GM10266 (cell line): ENCODE results near the gene PRDM4.

Source experiments
- DNase-seq: peaks from one replicate; pipeline ENCODE4 v3.0.0; 2012; ENCODE audit errors: extremely low spot score
- CTCF ChIP-seq: IDR thresholded peaks from 2 replicates; pipeline ENCODE4 v1.5.1; 2012; ENCODE audit warnings: mild to moderate bottlenecking, low read depth; ENCODE audit not compliant: control insufficient read depth, insufficient read depth; ENCODE audit errors: missing control alignments

Gene PRDM4

GRCh38 chr12:107791465-107792089 lies 30.6 kb upstream of the PRDM4 start:
- TF ChIP-seq CTCF: no peak
- no peak for DNase-seq

DNA sequence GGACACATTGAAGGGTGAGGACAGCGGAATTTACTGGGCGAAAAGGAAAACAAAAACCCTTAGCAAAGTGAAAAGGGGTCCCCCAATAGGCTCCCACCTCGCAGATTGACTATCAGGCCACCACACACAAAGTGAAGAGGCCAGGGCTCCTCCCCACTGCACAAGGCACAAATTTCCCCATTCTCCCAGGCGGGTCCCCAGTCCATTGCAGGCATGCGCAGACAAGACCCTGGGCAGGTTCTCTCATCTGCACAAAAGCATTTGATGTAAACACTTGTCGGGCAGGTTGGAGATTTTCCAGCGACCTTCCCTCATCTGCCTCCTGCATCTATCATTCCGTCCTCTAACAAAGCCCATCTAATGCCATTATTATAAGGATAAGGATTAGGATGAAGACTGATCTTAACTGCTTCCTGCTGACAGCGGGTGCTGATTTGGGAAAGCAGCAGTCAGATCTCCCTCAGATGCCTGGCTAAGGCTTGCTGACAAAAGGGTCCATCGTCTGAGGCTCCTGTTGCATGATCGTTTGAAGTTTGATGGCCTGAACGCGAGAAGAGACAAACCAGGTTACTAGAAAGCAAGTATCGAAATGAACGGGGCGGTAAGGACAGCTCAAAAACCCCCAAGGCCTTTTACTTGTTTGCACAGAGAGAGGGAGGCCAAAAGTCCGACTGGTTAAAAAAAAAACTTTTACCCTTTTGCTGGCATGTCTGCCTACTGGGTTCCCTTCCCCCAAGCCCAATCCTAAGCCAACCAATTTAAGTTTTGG lies 27.9 kb upstream of the PRDM4 start:
- no peak for TF ChIP-seq CTCF
- no peak for DNase-seq

GRCh38 chr12:107788281-107788680 lies 27.3 kb upstream of the PRDM4 start:
- DNase-seq: no peak
- no peak for TF ChIP-seq CTCF

- DNase-seq: no peak
- TF ChIP-seq CTCF: no peak
These were observed 22.8 kb upstream of the PRDM4 start for GRCh38 chr12:107783406-107784376.

DNA sequence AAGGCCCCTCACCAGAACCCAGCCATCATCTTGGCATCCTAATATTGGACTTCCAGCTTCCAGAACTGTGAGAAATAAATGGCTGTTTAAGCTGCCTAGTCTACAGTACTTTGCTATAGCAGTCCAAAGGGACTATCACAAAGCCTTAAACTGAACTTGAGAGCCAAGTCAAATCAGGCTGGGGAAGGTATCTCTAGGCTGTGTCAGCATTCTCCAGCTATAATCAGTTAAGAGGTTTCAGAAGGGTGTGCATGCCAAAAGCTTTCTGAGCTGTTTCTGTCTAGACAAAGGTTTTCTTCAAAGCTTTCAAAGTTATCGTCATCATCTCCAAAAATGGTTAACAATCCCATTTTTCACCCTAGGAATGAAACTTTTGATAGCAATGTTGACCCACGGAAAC lies 21.1 kb upstream of the PRDM4 start:
- no peak for TF ChIP-seq CTCF
- no peak for DNase-seq

DNA sequence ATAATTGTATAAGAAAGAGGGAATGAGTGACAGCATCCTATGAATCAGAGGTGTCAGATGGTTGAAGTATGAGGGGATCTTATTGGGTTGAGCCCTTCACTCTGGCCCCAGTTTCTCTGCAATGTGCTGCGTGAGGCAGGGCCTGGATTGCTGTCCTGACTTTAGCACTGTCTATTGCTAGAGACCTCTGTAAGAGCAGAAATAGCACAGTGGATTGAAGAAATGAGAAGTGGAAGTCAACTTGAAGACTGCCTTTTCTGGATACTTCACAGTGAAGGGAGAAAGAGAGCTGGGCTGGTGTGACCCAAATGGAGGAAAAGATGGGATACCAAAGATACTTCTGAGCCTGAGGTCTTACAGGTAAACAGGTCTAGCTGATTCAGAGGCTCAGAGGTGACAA lies 19.4 kb upstream of the PRDM4 start:
- no peak for DNase-seq
- TF ChIP-seq CTCF: no peak
